GM19351 (cell line): ENCODE results near the gene ALOX5AP.

Source experiments
- ATAC-seq: cut with Tn5 transposase; IDR thresholded peaks from one replicate; pipeline ENCODE4 v1.9.1; 2021; ENCODE audit warnings: mild to moderate bottlenecking, moderate library complexity; ENCODE audit not compliant: unreplicated experiment

ALOX5AP gene

GRCh38 chr13:30759748-30760147 is 24.4 kb downstream of the ALOX5AP start:
- ATAC-seq, result no peak

DNA sequence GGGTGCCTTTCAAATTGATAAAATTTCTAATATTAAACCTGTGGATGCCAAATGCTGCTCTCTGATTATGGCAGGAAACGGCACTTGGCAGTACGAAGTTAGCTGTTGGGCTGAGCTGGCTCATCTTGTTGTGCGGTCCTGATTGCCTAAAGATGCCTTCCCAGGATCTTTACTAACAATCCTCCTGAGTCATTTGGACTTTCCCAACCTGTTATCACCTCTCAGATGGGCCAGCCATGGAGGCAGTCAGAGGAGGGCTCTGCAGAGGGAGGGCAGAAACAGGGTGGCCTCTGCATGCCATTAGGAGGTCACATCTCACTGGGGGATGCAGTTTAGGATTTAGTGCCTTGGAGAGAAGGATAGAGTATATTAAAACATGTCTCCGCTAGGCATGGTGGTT is 27.3 kb downstream of the ALOX5AP start:
- no peak for ATAC-seq

DNA sequence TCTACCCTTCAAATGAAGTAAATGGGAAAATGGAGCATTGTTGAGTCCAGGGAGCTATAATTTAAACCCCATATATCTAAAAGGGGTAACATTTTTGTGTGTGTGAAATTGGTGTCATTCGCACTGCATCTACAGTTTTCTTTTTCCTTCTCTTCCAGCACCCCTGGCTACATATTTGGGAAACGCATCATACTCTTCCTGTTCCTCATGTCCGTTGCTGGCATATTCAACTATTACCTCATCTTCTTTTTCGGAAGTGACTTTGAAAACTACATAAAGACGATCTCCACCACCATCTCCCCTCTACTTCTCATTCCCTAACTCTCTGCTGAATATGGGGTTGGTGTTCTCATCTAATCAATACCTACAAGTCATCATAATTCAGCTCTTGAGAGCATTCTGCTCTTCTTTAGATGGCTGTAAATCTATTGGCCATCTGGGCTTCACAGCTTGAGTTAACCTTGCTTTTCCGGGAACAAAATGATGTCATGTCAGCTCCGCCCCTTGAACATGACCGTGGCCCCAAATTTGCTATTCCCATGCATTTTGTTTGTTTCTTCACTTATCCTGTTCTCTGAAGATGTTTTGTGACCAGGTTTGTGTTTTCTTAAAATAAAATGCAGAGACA is 28.6 kb downstream of the ALOX5AP start:
- ATAC-seq, result no peak

DNA sequence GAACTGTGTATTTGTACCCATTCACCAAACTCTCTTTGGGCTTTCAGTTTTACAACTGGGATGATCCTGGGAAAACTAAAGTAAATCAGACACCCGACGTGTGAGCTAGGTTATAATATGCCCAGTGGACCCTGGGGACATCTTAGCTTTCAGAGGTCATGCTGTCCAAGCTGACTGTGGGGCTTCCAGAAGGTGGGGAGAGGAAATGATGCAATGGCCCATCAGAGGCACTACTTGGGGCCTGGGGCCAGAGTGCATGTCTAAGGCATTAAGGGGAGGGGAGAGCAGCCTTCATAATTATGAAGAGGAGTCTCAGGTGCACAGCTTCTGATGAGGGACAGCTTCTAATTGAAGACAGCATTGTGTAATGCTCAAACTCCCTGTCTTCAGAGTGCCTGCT is 30.9 kb downstream of the ALOX5AP start:
- ATAC-seq, result no peak

GRCh38 chr13:30770929-30771328 is 35.6 kb downstream of the ALOX5AP start:
- no peak for ATAC-seq

GRCh38 chr13:30773561-30773960 is 38.2 kb downstream of the ALOX5AP start:
- no peak for ATAC-seq

DNA sequence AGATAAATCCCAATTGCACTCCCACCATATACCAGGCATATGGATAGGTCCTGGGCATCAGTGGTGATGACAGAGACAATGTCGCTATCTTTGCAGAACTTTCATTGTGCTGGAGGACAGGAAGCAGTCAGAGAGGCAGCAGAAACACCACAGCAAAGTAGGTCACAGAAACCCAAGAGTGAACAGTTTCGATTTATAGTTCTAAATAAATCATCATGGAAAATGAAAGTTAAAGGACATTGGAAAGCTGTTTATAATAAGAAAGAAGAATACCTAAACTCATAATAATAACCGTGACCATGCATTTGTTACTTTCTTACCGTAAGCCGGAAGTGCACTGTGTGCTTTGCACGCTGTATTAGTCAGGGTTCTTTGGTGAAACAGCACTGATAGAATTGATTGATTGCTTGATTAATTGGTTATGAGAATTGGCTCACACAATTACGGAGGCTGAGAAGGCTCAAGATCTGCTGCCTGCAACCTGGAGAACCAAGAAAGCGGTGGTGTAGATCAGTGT is 38.9 kb downstream of the ALOX5AP start:
- no peak for ATAC-seq

- ATAC-seq, result no peak
Measured at GRCh38 chr13:30776661-30777060, 41.3 kb downstream of the ALOX5AP start.

- no peak for ATAC-seq
Measured at GRCh38 chr13:30779016-30779415, 43.7 kb downstream of the ALOX5AP start.

- ATAC-seq, result no peak
Measured at GRCh38 chr13:30779608-30780007, 44.3 kb downstream of the ALOX5AP start.

DNA sequence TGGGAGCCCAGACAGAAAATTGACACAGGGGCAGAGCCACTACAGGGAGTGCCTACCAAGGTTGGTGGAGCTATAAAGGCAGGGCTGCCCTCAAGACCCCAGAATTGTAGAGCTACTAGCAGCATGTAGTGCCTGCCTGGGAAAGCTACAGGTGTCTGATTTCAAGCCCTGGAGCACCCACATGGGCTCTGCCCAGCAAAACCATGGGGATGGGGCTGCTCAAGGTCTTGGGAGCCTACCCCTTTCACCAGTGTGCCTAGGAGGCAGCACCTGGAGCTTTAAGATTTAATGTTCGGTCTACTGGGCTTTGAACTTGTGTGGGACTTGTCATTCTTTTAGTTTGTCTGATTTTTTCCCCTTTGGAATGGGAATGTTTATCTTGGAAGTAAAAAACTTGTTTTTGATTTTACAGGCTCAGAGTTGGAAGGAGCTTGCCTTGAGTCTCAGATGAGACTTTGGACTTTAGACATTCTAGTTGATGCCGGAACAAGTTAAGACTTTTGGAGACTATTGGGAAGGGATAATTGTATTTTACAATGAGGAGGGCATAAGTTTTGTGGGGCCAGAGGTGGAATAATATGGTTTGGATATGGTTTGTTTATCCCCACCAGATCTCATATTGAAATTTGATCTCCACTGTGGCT is 45.1 kb downstream of the ALOX5AP start:
- no peak for ATAC-seq

DNA sequence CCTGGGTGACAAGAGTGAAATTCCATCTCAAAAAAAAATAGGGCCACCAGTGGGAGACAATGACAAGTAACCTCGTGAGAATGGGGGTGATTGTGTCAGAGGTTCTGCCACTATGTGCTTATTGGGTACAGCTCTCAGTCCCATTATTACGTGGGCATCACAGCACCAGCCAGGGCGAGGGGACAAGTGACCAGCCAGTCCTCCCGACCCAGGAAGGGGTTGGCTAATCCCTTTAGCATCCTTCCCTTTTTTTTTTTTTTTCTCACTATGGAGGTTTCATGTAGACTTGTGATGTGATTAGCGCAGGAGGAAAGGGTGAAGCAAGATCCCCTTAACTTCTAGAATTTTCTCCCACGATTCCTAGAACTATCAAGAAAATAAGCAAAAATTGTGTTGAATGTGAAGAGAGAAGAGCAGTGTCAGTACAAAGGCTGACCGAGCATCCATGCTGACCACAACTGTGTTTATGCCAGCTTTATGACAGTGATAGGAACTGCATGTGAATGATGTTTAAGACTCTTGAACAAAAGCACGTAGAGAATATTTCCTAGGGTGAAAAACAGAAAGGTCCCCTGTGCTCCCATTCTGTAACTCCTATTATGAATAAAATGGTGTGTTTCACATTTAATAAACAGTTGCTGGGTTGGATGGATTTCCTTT is 50.0 kb downstream of the ALOX5AP start:
- ATAC-seq, result no peak

GRCh38 chr13:30786648-30787047 is 51.3 kb downstream of the ALOX5AP start:
- no peak for ATAC-seq

- ATAC-seq, result no peak
Measured at GRCh38 chr13:30787738-30788525, 52.6 kb downstream of the ALOX5AP start.

DNA sequence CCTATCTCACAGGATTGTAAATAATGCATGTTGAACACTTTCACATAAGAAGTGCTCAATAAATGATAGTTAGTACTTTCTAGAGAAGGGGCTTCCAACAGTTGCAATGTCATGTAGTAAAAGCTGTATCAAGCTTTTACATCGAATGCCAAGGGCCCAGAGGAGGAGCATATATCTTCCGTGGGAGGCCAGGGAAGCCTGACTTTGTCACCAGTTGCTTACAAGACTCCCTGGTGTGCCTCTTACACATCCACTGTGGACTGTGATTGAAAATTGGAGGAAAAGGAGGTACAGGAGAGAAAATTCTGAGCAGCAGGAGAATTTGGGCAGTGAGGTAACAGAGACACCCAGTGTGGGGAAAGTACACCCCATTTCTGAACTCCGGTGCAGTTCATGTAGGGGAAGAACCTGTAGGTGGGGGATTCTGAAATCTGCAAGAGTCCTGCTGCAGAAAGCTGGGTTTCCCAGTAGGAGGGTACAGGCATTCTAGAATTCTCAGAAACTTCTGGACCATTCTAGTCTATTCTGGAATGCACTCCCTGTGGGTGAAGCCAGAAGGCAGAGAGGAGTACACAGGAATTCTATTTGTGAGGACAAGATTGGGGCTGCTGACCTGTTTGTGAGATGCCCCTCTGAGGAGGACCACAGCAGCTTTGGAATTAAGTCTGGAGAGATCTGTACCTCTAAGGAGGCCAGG is 54.0 kb downstream of the ALOX5AP start:
- ATAC-seq, result no peak

- ATAC-seq, result no peak
Measured at GRCh38 chr13:30790592-30790991, 55.2 kb downstream of the ALOX5AP start.

DNA sequence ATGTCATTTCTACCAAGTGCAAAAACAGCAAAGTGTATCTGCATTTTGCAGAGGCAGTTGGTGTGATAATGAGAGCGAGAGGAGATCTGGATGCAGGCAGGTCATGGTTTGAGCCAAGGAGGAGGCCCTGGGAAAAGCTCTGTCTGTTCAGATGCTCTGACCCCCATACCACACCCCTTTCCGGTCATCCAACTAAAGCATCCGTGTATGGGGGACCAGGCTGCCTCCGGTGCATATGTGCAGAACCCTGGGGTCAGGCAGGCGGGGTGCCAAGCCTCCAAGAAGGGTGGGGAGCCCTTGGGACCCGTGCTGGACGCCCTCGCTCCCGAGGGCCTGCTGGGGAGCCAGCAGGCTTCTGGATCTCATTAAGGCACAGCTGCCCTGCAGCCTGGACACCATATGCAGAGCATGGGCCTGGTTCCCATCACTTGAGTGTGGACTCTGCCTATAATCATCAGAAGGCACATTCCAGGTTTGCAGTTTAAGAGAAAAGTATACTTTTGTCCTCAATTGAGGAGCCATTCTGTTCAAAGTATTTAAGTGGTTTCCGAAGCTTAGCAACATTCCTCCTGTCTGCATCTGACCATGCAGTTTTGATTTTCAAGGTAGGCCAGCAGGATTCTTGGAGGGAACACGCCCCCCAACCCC is 56.1 kb downstream of the ALOX5AP start:
- ATAC-seq, result no peak

- no peak for ATAC-seq
Measured at GRCh38 chr13:30792285-30793000, 57.1 kb downstream of the ALOX5AP start.

GRCh38 chr13:30796132-30796572 is 60.8 kb downstream of the ALOX5AP start:
- ATAC-seq, result no peak
